Right lobe of liver (tissue), 6 donors: ENCODE measurements around the gene SYNE1. TPM values are rescaled to one million over a fixed set of nuclear protein-coding genes. Genes with fewer than 3 reads are reported as not detected.

Experiments used
- ATAC-seq, 4 donors: fragments of 200-7000 bp; cut with Tn5 transposase; one replicate each; pipeline ENCODE4 v1.9.1; 2020; ENCODE audit warnings: mild to moderate bottlenecking in 4 of 4, moderate library complexity in 4 of 4
- DNase-seq, 3 donors: peaks; one replicate each; pipeline ENCODE4 v3.0.0-alpha.2; 2020
- H3K27ac ChIP-seq, 3 donors: fragments of 200-600 bp; one replicate each; pipeline ENCODE4 v1.8.0; 2022
- H3K27me3 ChIP-seq, 2 donors: fragments of 200-600 bp; one replicate each; pipeline ENCODE4 v1.8.0; 2022
- H3K36me3 ChIP-seq, 4 donors: fragments of 200-600 bp; sonication (generic) in 1 of 4; one replicate each; pipeline versions ENCODE4 v1.5.1 to v1.8.0; 2017 to 2022; ENCODE audit warnings: control low read depth in 1 of 4
- H3K4me1 ChIP-seq, 4 donors: fragments of 200-600 bp; sonication (generic) in 1 of 4; one replicate each; pipeline versions ENCODE4 v1.5.1 to v1.8.0; 2017 to 2022; ENCODE audit warnings: control low read depth in 1 of 4
- H3K4me3 ChIP-seq, 3 donors: fragments of 200-600 bp; one replicate each; pipeline ENCODE4 v1.8.0; 2022
- H3K9me3 ChIP-seq, 4 donors: fragments of 200-600 bp; sonication (generic) in 1 of 4; one replicate each; pipeline versions ENCODE4 v1.5.1 to v1.8.0; 2017 to 2022; ENCODE audit warnings: control low read depth in 1 of 4
- POLR2A ChIP-seq: fragments of 450-650 bp; IDR thresholded peaks from one replicate; pipeline ENCODE4 v1.6.1; 2017; ENCODE audit warnings: antibody characterized with exemption, mild to moderate bottlenecking
- WGBS: methylation state at CpG from one replicate; pipeline ENCODE4 v1.1.6; 2018; ENCODE audit warnings: low coverage, low lambda C conversion rate; ENCODE audit not compliant: insufficient coverage; ENCODE audit errors: missing lambda C conversion rate; 5-methylcytosine and 5-hydroxymethylcytosine counted together
- intact Hi-C, 2 donors: fragments of 100-400 bp; cut with DNase I; formaldehyde crosslinking; loops; one replicate each; pipeline versions ENCODE4 v1.11.2 to v1.14.1; 2022
- total RNA-seq, 6 experiments: library from RNA; depleted of rRNA in 2 of 6; stranded (reverse); fragments of >200 nt in 2 of 6; fragmentation: NEBNext Ultra II Directional in 3 of 6; extraction: Animal tissue kit (Norgen Biotek cat#: 25700) in 3 of 6; gene quantifications; one replicate each; pipeline versions ENCODE4 v1.1.0 to v1.2.4, GENCODE V29; 2016 to 2023
- TF ChIP-seq, protein P1 (sequence below), 4 donors: fragments of 200-600 bp in 3 of 4; fragments of 450-650 bp in 1 of 4; IDR thresholded peaks; one replicate each; pipeline versions ENCODE4 v1.5.1 to v1.8.0; 2016 to 2022; ENCODE audit warnings: antibody characterized with exemption in 4 of 4, mild to moderate bottlenecking in 2 of 4
- donor health status: DM: no; HTN: yes; CAD: no.
- donor health status: DM: no; HTN: no; CAD: no.
- donor health status: DM: no; HTN: no; CAD: no.
- donor health status: DM: no; HTN: yes; CAD: no.
- donor health status: DM: no; HTN: yes; CAD: no.

SYNE1 gene
- total RNA-seq, 6 experiments from 2014 or later = 22.8 to 43.2 (median 25.0) TPM

- Histone ChIP-seq H3K27me3 (no peaks in the 10 kb centered on the region), H3K9me3 (peaks cover 0 to 8% (median 0%) of the 10 kb centered on the region in 4 donors), H3K27ac (no peak overlapping the region), H3K4me1 (no peaks in the 10 kb centered on the region), H3K36me3 (peaks cover 7 to 75% (median 41%) of the 10 kb centered on the region in 4 donors), H3K4me3 (no peak overlapping the region)
- WGBS = 80% methylated on average over 1 of the region's 4 CpGs
- TF ChIP-seq, protein P1, sequence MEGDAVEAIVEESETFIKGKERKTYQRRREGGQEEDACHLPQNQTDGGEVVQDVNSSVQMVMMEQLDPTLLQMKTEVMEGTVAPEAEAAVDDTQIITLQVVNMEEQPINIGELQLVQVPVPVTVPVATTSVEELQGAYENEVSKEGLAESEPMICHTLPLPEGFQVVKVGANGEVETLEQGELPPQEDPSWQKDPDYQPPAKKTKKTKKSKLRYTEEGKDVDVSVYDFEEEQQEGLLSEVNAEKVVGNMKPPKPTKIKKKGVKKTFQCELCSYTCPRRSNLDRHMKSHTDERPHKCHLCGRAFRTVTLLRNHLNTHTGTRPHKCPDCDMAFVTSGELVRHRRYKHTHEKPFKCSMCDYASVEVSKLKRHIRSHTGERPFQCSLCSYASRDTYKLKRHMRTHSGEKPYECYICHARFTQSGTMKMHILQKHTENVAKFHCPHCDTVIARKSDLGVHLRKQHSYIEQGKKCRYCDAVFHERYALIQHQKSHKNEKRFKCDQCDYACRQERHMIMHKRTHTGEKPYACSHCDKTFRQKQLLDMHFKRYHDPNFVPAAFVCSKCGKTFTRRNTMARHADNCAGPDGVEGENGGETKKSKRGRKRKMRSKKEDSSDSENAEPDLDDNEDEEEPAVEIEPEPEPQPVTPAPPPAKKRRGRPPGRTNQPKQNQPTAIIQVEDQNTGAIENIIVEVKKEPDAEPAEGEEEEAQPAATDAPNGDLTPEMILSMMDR (IDR thresholded peaks at IDR 0.05) = no peak
- TF ChIP-seq POLR2A = no peak
- DNase-seq (no peak), ATAC-seq (no peak)
- intact Hi-C loops = no loop called here
Observed at GRCh38 chr6:152220786-152221185, 416.4 kb downstream of the SYNE1 start.

DNA sequence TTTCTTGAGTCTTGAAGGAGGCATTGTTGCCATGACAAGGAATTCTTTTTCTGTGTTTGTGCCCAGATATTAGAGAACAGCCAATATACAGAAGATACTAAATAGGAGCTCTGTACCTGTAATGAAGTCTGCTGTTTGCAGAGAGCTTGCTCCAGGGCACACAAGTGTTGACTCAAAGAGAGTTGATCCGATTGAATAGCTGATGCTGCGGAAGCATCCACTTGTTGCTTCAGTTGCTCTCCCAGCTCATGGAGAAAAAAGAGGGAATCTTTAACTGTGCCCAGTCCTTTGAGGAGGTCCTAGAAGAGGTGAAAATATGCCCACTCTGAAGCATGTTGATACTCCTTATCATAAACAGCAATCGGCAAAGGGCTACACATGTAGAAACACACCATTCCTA, 418.3 kb downstream of the SYNE1 start:
- no peak for TF ChIP-seq POLR2A
- TF ChIP-seq, protein P1 (IDR thresholded peaks at IDR 0.05) = no peak
- Histone ChIP-seq H3K4me3 (no peak overlapping the region), H3K36me3 (peaks cover 7 to 83% (median 45%) of the 10 kb centered on the region in 4 donors), H3K27ac (no peak overlapping the region), H3K4me1 (no peaks in the 10 kb centered on the region), H3K27me3 (no peaks in the 10 kb centered on the region), H3K9me3 (peaks cover 0 to 8% (median 0%) of the 10 kb centered on the region in 4 donors)
- 60% methylated on average over 1 of the region's 3 CpGs for WGBS
- ATAC-seq = no peak
- intact Hi-C loops = no loop called here
- no peak for DNase-seq

GRCh38 chr6:152212437-152212836, 424.7 kb downstream of the SYNE1 start:
- no peak for TF ChIP-seq POLR2A
- TF ChIP-seq, protein P1 (IDR thresholded peaks at IDR 0.05) = no peak
- DNase-seq = no peak
- Histone ChIP-seq H3K4me1 (no peaks in the 10 kb centered on the region), H3K9me3 (no peaks in the 10 kb centered on the region), H3K27me3 (no peaks in the 10 kb centered on the region), H3K4me3 (no peak overlapping the region), H3K27ac (no peak overlapping the region), H3K36me3 (peaks cover 0 to 60% (median 33%) of the 10 kb centered on the region in 4 donors)
- 100% methylated on average over 1 of the region's 1 CpG for WGBS
- no peak for ATAC-seq
- intact Hi-C loops = no loop called here

- ATAC-seq (no peak), DNase-seq (no peak)
- Histone ChIP-seq H3K4me1 (no peaks in the 10 kb centered on the region), H3K4me3 (no peak overlapping the region), H3K9me3 (no peaks in the 10 kb centered on the region), H3K36me3 (peaks cover 0 to 60% (median 33%) of the 10 kb centered on the region in 4 donors), H3K27me3 (no peaks in the 10 kb centered on the region), H3K27ac (no peak overlapping the region)
- 90% methylated on average over 7 of the region's 8 CpGs for WGBS
- intact Hi-C loops = no loop called here
- no peak for TF ChIP-seq POLR2A
- TF ChIP-seq, protein P1 (IDR thresholded peaks at IDR 0.05) = no peak
Observed at GRCh38 chr6:152209211-152209610, 428.0 kb downstream of the SYNE1 start.
